ENCODE data around the gene CACNG4.

DNA sequence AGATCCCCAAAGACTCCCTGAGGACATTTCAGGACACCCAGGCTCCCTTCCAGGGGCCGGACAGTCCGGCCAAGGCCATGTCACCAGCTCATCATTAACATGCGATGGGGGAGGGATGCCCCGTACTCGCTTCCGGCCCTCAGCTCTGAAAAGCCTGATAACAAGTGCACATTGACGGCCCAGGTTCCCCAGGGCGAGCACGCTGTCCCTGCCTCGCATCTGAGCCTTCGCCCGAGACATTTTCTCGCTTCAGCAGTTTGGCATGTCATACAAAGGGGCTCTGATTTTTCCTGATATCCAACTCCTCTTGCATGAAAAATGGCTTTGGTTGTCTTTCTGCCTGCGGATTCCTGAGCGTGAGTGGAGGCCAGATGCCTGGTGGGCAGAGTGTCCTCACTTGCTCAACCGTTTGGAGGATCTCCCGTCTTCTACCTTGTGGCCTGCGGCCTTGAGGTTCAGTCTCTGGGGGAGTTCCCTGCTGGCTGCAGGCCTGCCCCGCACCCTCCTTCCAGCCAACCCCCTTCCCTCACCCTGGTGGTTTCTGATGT is 14.1 kb downstream of the CACNG4 start:
- TF ChIP-seq POLR2AphosphoS5 (IDR thresholded peaks at IDR 0.05) (no peak), SMC3 (conservative IDR thresholded peaks at IDR 0.05; ENCODE audit: poor library complexity) (no peak), EP300 (conservative IDR thresholded peaks at IDR 0.05; ENCODE audit: poor library complexity, severe bottlenecking) (no peak), REST (IDR thresholded peaks at IDR 0.05; ENCODE audit: borderline replicate concordance) (no peak)
- TF ChIP-seq, protein P1, sequence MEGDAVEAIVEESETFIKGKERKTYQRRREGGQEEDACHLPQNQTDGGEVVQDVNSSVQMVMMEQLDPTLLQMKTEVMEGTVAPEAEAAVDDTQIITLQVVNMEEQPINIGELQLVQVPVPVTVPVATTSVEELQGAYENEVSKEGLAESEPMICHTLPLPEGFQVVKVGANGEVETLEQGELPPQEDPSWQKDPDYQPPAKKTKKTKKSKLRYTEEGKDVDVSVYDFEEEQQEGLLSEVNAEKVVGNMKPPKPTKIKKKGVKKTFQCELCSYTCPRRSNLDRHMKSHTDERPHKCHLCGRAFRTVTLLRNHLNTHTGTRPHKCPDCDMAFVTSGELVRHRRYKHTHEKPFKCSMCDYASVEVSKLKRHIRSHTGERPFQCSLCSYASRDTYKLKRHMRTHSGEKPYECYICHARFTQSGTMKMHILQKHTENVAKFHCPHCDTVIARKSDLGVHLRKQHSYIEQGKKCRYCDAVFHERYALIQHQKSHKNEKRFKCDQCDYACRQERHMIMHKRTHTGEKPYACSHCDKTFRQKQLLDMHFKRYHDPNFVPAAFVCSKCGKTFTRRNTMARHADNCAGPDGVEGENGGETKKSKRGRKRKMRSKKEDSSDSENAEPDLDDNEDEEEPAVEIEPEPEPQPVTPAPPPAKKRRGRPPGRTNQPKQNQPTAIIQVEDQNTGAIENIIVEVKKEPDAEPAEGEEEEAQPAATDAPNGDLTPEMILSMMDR (IDR thresholded peaks at IDR 0.05; ENCODE audit: poor library complexity, severe bottlenecking): no peak

Measured in neural cell (in vitro differentiated cells).